Measurements from ENCODE around the gene CREG2. TPM values are rescaled to one million over a fixed set of nuclear protein-coding genes. Genes with fewer than 3 reads are reported as not detected.

Gene CREG2
- total RNA-seq, 1 experiment from 2014 or later = 119 TPM

DNA sequence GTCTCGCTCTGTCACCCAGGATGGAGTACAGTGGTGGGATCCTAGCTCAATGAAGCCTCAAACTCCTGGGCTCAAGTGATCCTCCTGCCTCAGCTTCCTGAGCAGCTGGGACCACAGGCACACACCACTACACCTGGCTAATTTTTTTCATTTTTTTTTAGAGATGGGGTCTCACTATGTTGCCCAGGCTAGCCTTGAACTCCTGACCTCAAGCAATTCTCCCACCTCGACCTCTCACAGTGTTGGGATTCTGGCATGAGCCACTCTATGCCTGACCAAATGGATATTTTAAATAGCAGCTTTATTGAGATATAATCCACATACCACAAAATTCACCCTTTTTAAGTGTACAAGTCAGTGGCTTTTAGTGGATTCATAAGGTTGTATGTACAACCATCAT is 89.9 kb downstream of the CREG2 start:
- Histone ChIP-seq H3K4me3 (ENCODE audit: low read depth, low read length) (no peak overlapping the region), H3K9me3 (no peaks in the 10 kb centered on the region), H3K27me3 (replicated peaks; ENCODE audit: control insufficient read depth, insufficient read depth, low read length) (no peaks in the 10 kb centered on the region), H3K4me1 (no peaks in the 10 kb centered on the region), H3K36me3 (ENCODE audit: control insufficient read depth, insufficient read depth, low read length) (no peaks in the 10 kb centered on the region; the same call in 1 of the 2 replicates)
- ChIA-PET CTCF (no interaction called here), POLR2A (no interaction called here)
- TF ChIP-seq, protein P1, sequence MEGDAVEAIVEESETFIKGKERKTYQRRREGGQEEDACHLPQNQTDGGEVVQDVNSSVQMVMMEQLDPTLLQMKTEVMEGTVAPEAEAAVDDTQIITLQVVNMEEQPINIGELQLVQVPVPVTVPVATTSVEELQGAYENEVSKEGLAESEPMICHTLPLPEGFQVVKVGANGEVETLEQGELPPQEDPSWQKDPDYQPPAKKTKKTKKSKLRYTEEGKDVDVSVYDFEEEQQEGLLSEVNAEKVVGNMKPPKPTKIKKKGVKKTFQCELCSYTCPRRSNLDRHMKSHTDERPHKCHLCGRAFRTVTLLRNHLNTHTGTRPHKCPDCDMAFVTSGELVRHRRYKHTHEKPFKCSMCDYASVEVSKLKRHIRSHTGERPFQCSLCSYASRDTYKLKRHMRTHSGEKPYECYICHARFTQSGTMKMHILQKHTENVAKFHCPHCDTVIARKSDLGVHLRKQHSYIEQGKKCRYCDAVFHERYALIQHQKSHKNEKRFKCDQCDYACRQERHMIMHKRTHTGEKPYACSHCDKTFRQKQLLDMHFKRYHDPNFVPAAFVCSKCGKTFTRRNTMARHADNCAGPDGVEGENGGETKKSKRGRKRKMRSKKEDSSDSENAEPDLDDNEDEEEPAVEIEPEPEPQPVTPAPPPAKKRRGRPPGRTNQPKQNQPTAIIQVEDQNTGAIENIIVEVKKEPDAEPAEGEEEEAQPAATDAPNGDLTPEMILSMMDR (IDR thresholded peaks at IDR 0.05; ENCODE audit: insufficient read depth in 1 of 2, low read depth in 1 of 2, low read length in 1 of 2, severe bottlenecking in 1 of 2, unreplicated experiment in 1 of 2) = no peak
- BruUV-seq (replicated peaks) = no TSS peak
- Mint-ChIP-seq H3K4me1 (ENCODE audit: low read depth, unreplicated experiment) (peaks cover 39% of the 10 kb centered on the region), H3K27me3 (ENCODE audit: insufficient read depth, unreplicated experiment) (no peaks in the 10 kb centered on the region), H3K27ac (ENCODE audit: unreplicated experiment) (no peak overlapping the region), H3K36me3 (ENCODE audit: insufficient read depth, unreplicated experiment) (peaks cover 74% of the 10 kb centered on the region), H3K9me3 (ENCODE audit: unreplicated experiment) (no peaks in the 10 kb centered on the region), H3K4me3 (ENCODE audit: unreplicated experiment) (no peak overlapping the region)
- DNase-seq = no peak
- intact Hi-C loops (cut with micrococcal nuclease; ENCODE audit: unreplicated experiment) = no loop called here

DNA sequence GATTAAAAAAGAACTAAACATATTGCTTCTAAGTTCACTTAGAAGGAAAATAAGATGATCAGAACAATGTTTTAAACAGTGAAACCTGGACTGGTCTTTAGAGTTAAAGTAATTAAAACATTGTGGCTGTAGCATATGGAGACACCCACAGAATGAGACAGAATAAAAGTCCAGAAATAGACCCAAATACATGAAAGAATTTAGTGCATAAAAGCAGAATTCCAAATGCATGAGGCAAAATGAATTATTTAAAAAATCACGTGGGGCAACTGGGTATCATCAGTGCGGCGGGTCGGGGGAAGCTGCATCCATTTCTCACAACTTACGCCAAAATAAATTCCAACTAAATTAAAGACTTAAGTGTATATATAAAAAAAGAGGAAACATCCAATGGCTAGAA is 90.9 kb downstream of the CREG2 start:
- H3K36me3 Mint-ChIP-seq (ENCODE audit: insufficient read depth, unreplicated experiment) = peaks cover 76% of the 10 kb centered on the region
- no TSS peak for BruUV-seq (replicated peaks)
- H3K9me3 Mint-ChIP-seq (ENCODE audit: unreplicated experiment) = no peaks in the 10 kb centered on the region
- DNase-seq = no peak
- H3K27ac Mint-ChIP-seq (ENCODE audit: unreplicated experiment) = peak overlapping the region; percentile 12
- H3K27me3 Mint-ChIP-seq (ENCODE audit: insufficient read depth, unreplicated experiment) = no peaks in the 10 kb centered on the region
- no peak overlapping the region for H3K4me3 Mint-ChIP-seq (ENCODE audit: unreplicated experiment)
- H3K4me3 ChIP-seq (ENCODE audit: low read depth, low read length) = no peak overlapping the region
- peaks cover 30% of the 10 kb centered on the region for H3K4me1 Mint-ChIP-seq (ENCODE audit: low read depth, unreplicated experiment)
- TF ChIP-seq, protein P1 (IDR thresholded peaks at IDR 0.05; ENCODE audit: insufficient read depth in 1 of 2, low read depth in 1 of 2, low read length in 1 of 2, severe bottlenecking in 1 of 2, unreplicated experiment in 1 of 2) = no peak
- H3K27me3 ChIP-seq (replicated peaks; ENCODE audit: control insufficient read depth, insufficient read depth, low read length) = no peaks in the 10 kb centered on the region
- intact Hi-C loops (cut with micrococcal nuclease; ENCODE audit: unreplicated experiment) = no loop called here
- H3K9me3 ChIP-seq = no peaks in the 10 kb centered on the region
- POLR2A ChIA-PET = no interaction called here
- H3K36me3 ChIP-seq (ENCODE audit: control insufficient read depth, insufficient read depth, low read length) = no peaks in the 10 kb centered on the region; the same call in 1 of the 2 replicates
- CTCF ChIA-PET = no interaction called here
- no peaks in the 10 kb centered on the region for H3K4me1 ChIP-seq

DNA sequence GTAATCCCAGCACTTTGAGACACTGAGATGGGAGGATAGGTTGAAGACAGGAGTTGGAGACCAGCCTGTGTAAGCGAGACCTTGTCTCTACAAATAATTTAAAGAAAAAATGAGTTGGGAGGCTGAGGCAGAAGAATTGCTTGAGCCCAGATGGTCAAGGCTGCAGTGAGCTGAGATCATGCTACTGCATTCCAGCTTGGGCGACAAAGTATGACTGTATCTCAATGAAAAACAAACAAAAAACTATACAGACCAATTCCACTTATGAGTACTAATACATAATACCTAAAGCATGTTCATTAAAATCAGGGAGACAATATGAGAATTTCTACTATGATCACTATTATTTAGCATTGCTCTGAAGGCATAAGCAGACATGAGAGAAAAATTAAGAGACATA is 91.4 kb downstream of the CREG2 start:
- intact Hi-C loops (cut with micrococcal nuclease; ENCODE audit: unreplicated experiment) = no loop called here
- ChIA-PET CTCF (no interaction called here), POLR2A (no interaction called here)
- no peaks in the 10 kb centered on the region for H3K4me1 ChIP-seq
- H3K27me3 ChIP-seq (replicated peaks; ENCODE audit: control insufficient read depth, insufficient read depth, low read length) = no peaks in the 10 kb centered on the region
- no peak overlapping the region for H3K4me3 ChIP-seq (ENCODE audit: low read depth, low read length)
- BruUV-seq (replicated peaks) = no TSS peak
- no peaks in the 10 kb centered on the region for H3K9me3 ChIP-seq
- TF ChIP-seq, protein P1 (IDR thresholded peaks at IDR 0.05; ENCODE audit: insufficient read depth in 1 of 2, low read depth in 1 of 2, low read length in 1 of 2, severe bottlenecking in 1 of 2, unreplicated experiment in 1 of 2) = no peak
- H3K36me3 ChIP-seq (ENCODE audit: control insufficient read depth, insufficient read depth, low read length) = no peaks in the 10 kb centered on the region; the same call in 1 of the 2 replicates
- peaks cover 28% of the 10 kb centered on the region for H3K4me1 Mint-ChIP-seq (ENCODE audit: low read depth, unreplicated experiment)
- no peaks in the 10 kb centered on the region for H3K27me3 Mint-ChIP-seq (ENCODE audit: insufficient read depth, unreplicated experiment)
- H3K27ac Mint-ChIP-seq (ENCODE audit: unreplicated experiment) = peak overlapping the region; percentile 12
- peaks cover 78% of the 10 kb centered on the region for H3K36me3 Mint-ChIP-seq (ENCODE audit: insufficient read depth, unreplicated experiment)
- DNase-seq = no peak
- H3K4me3 Mint-ChIP-seq (ENCODE audit: unreplicated experiment) = no peak overlapping the region
- no peaks in the 10 kb centered on the region for H3K9me3 Mint-ChIP-seq (ENCODE audit: unreplicated experiment)

Small RNA genes within 50 kb of the gene (microRNA-seq; reads per million reads assigned to microRNA genes)
- 4.1 reads per million, percentile 27 among the genes with 10 or more reads in this experiment for gene MIR5696

Other genes with a start within 250 kb of the CREG2 start
- gene TBC1D8, start 236.1 kb downstream of the CREG2 start, total RNA-seq (2022) = 29.3 and 29.5 TPM in 2 replicates
- gene CNOT11, start 134.6 kb downstream of the CREG2 start, total RNA-seq (2022) = 110 and 120 TPM in 2 replicates
- gene RNF149, start 78.8 kb downstream of the CREG2 start, total RNA-seq (2022) = 96.8 and 101 TPM in 2 replicates
- not detected in 2 replicates for gene RFX8, start 87.6 kb upstream of the CREG2 start, total RNA-seq (2022)